ENCODE results near the gene MYMX. TPM values are rescaled to one million over a fixed set of nuclear protein-coding genes. Genes with fewer than 3 reads are reported as not detected.

The MYMX gene
- total RNA-seq = 0.31 and 0.49 TPM in 2 replicates

DNA sequence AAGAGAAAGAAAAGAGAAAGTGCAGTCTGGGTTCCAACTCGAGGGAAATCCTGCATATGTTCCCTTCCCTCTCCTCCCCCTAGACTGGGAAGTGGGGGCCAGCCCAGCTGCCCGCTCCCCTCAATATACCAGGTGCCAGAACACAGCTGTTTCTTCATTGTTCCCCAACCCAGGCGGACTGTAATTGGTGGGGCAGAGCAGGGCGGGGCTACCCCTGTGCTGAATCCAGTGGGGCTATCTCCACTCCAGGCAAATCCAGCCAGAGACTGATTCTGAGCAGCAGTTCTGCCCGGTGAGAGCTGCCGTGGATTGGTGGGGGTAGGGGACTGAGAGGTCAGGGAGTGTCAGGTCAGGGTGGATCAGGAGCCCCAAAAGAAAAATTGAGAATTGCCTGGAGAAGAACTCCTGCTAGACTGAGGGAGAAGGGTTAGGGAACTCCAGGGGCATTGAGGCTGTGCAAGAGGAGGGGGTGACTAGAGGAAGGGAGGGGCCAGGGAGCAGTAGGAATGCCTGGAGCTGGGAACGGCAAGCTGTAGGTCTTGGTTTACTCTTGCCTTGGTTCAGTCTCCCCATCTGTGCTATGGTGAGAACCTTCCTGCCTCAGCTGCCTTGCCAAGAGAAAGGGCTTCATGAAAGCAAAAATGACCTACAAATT, at the start of gene MYMX:
TSS of gene MYMX (plus strand) at position 250 of the 655 bp plus-strand sequence. CDS start 546 bp downstream, outside the sequence.

DNA sequence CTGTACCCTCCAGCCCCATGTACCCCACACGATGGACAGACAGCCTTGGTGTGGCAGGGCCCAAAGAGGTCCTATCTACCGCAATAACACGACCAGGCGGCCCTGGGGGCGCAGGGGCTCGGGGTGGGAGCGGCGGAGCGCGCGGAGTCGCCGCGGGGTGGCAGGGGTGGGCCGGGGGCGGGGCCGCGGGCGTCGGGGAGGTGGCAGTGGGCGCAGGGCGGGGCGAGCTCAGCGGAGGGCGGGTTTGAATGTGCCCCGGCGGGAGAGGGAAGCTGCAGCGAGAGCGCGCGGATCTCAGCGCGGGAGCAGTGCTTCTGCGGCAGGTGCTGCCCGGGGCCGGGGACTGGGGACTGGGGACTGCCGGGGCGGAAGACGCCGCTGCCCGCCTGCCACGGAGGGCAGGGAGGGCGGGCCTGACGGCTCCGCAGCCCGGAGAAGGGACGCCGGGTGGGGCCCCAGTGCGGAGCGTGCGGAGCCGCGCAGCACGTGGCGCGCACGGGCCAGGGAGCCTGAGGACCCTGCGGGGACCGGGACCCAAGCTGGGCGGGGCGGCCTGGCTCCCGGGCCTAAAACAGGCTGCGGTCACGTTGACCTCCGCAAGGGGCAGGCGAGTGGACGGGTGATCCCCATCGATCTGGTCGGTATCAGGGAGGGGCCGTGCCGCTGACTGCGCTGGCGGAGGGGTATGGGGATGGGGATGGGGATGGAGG, 6.7 kb downstream of the MYMX start, which contains the start of gene SLC29A1:
TSS of gene SLC29A1 (plus strand) at position 277 of the 710 bp plus-strand sequence. CDS start 3,719 bp downstream, outside the sequence.

DNA sequence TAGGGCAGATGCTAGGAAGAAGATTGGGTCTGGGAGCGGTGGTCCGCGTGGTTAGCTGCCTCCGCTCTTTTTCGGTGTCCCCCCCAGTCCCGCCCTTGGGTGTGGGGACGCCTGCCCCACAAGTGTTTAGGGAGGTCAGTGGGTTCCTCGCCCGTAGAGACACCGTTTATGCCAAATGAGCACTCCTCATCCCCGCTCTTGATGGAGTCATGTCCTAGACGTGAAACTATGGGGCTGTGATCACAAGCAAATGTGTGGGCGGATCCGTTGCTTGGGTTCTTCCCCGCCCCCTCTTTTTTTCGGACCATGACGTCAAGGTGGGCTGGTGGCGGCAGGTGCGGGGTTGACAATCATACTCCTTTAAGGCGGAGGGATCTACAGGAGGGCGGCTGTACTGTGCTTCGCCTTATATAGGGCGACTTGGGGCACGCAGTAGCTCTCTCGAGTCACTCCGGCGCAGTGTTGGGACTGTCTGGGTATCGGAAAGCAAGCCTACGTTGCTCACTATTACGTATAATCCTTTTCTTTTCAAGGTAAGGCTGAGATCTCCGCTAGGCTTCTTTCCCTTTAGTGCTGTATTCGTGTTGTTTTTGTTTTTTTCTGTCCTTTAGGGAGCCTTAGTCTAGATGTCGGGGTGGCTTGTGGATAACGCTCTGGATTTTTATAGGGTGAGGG, 30.1 kb downstream of the MYMX start, which contains the start of gene HSP90AB1:
TSS of gene HSP90AB1 (plus strand) at position 439 of the 675 bp plus-strand sequence. CDS start 1,529 bp downstream, outside the sequence.

DNA sequence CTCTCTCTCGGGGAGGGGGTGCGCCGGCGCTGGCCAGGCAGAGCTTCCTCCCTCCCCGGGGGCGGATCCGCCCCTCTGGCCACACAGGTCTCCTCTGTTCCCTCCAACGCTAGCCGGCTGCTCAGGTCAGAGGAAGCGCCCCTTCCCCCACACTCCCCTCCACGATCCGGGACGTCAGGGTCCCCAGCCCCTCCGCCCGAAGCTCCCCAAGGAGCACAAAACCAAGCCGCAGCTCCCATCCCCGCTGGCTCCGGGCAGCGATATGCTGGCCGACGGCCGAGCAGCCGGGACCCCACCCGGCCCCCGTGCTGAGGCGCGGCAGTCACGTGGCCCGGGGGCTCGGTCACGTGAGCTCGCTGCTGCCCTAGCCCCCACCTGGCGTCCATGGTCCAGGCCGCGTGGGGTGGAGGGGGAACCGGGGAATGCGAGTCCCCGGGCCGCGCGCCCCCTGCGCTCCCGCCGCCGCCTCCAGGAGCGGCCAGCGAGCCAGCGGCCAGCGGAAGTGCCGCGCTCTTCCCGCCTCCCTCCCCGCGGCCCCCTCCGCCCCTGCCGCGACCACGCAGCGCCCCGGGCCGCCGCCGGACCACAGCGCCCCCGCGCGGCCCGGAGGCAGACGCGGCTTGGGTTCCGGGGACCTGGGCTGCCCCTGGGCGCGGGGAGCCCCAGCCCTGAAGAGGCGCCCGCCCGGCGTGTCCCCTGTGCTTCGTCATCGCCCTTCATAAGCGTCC, 40.5 kb downstream of the MYMX start, which contains the start of gene SLC35B2:
TSS of gene SLC35B2 (minus strand) at position 504 of the 728 bp plus-strand sequence. CDS start at position 386, 118 bp downstream.

DNA sequence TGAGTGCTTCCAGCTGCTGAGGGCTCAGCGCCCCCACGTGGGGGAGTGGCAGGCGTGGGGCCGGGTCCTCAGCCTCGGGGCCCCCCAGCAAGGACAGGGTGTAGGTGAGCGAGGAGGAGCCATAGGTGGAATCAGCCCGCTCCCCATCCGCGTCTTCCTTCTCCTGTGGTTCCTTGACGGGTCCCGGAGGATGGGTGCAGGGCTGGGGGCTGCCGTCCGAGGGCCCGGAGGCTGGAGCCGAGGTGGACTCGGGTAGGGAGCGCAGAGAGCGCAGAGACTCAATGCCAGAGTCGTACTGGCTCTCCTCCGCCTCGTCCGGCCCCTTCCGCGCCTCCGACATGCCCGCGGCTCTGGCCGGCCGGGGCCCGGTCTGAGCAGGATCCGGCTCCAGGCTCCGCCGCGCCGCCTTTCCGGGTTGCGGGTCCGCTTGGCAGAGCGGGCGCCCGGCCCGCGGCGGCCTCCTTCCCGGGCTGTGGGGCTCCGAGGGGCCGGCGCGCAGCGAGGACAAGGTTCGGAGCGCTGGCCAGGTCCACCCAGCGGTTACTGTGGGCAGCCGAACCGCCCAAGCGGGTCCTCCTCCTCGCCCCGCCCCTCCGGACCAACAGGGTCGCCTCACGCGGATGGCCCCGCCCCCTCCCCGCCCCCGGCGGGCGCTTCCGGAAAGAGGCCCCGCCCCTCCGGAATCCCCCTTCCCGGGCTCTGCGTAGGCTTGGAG, 48.4 kb downstream of the MYMX start, which contains the start of gene NFKBIE:
TSS of gene NFKBIE (minus strand) at position 545 of the 715 bp plus-strand sequence. CDS start at position 340, 205 bp downstream.

Other genes starting within 250 kb of the MYMX start
- 62.5 and 64.4 TPM in 2 replicates for gene MRPL14, start 89.5 kb upstream of the MYMX start, total RNA-seq
- gene TMEM63B, start 89.4 kb upstream of the MYMX start, total RNA-seq = 17.2 and 44.9 TPM in 2 replicates
- 2.3 and 8.6 TPM in 2 replicates for gene CAPN11, start 58.1 kb upstream of the MYMX start, total RNA-seq
- gene SLC29A1, start 6.7 kb downstream of the MYMX start, total RNA-seq = 33.7 and 78.9 TPM in 2 replicates
- 374 and 592 TPM in 2 replicates for gene HSP90AB1, start 30.2 kb downstream of the MYMX start, total RNA-seq
- gene SLC35B2, start 40.6 kb downstream of the MYMX start, total RNA-seq = 29.1 and 49.9 TPM in 2 replicates
- gene NFKBIE, start 48.6 kb downstream of the MYMX start, total RNA-seq = 7.8 and 20.0 TPM in 2 replicates
- 0.06 TPM in 1 of 2 replicates, not detected in the other for gene TMEM151B, start 53.5 kb downstream of the MYMX start, total RNA-seq
- gene AARS2, start 96.4 kb downstream of the MYMX start, total RNA-seq = 11.8 and 21.9 TPM in 2 replicates
- gene SPATS1, start 125.7 kb downstream of the MYMX start, total RNA-seq = not detected in 2 replicates
- 15.1 and 25.2 TPM in 2 replicates for gene CDC5L, start 170.8 kb downstream of the MYMX start, total RNA-seq